GM18867 (cell line): ENCODE measurements around the gene POLR2H.
"Not testable (repeated sequence)": the region's sequence is repeated elsewhere in the genome, so short reads cannot be mapped to it uniquely, and the experiment has no call there.

Experiments
- ATAC-seq: cut with Tn5 transposase; IDR thresholded peaks from one replicate; pipeline ENCODE4 v1.9.1; 2021; ENCODE audit warnings: mild to moderate bottlenecking, moderate library complexity; ENCODE audit not compliant: unreplicated experiment

The POLR2H gene

DNA sequence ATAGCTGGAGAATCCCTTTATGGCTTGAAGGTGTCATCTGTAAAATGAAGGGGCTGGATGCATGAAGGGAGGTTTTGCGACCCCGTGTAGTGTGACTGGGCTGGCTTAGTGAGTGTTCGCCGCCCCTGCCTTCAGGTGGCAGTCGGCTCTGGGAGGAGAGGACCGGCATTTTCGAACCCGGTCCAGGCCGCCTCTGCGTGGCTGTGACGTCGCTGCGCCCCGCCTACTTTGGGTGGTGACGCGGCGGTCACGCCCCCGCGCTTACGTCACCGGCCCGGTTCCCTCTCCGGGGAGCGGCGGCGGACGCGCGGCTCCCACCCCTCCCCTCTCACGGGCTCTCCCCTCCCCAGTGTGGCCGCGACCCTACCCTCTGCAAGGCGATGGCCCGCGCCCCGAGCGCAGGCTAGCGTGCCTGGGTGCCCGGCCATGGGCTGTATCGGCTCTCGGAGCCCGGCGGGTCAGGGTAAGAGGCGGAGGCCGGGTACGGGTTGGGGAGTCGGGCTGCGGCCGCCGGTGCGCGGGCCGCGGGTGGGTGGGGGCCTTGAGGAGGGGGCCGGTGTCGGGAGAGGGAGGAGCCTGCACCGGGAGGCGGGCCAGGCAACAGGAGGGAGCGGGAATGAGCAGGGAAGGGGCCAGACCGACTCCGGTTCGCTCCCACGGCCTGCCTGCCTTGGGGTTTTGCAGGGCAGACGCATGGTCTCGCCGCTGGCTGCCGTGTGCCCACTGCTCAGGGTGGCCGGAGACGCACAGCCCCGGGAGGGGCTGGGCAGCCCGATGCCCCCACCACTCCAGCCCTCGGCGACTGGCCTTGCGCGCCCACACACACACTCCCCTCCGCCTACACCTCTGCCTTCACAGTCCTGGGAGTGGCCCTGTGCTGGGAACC lies 25.6 kb upstream of the POLR2H start:
- peak; percentile 77 for ATAC-seq

DNA sequence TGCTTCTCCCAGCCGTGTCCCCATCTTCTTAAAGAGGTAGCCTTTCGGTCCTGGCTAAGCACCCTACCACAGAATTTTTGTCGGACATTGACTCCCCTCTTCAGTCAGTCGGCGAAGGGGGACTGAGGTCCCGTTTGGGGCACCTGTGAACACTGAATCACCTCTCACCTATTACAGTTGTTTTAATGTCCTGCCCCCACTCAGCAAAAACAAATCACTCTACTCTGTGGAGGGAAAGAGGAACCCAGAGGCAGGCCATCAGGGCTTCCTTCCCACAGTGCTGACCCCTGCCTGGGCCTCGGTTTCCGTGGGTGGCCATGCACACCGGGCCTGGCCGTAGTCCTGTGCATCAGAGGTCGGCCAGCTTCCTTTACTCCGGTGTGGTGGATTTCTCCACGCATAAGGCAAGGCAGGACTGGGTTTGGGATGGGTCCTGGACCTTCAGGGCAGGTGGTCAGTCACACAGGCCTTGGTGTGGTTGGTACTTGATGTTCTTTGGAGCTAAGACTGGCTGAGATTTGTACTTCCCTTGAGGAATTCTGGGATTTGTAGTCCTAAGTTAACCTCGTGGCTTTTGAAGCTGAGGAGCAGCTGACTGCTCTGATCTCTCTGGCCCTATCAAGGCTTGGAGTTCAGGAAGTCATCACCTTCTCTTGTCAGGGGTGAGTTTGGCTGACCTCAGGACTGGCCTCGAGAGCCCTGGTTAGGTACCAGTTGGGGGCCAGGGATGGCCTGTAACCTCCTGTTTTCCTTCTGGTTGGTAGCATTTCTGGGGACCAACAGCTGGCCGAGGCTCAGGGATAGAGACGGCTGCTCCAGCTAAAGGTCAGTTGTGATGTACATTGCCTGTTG lies 24.7 kb upstream of the POLR2H start:
- ATAC-seq, result no peak

DNA sequence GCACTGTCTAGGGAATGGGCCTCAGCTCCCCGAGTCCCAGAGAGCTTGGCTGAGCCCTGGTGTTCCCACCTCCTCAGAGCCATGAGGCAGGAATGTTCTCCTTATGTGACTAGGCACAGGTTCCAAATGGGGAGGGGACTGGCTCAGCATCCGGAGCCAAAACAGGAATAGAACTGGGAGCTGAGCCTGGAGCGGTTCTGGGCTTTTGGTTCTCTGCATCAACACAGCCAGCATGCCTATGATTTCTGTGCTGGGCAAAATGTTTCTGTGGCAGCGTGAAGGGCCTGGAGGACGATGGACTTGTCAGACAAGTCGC lies 24.2 kb upstream of the POLR2H start, which contains the start of gene FAM131A:
FAM131A (plus strand) TSS at position 202 of the 316 bp plus-strand sequence; CDS start at position 233, 31 bp downstream.
- no peak for ATAC-seq

DNA sequence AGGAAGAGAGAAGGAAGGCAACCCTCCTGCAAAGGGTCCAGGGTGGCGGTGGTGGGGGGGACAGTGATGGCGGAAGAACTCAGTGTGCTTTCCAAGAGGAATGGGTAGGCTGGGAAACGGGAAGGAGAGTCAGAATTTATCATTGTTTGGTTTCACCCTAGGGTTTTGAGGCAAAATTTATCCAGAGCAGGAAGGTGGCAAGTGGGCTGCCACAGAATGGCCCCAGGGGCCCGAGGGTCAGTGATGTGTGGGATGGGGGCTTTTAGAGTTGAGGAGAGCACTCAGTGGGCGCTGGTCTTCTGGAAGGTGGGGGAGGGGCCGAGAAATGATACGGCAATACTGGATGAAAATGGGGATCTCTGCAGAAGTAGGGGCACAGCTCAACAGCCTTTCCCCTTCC lies 23.5 kb upstream of the POLR2H start:
- no peak for ATAC-seq

DNA sequence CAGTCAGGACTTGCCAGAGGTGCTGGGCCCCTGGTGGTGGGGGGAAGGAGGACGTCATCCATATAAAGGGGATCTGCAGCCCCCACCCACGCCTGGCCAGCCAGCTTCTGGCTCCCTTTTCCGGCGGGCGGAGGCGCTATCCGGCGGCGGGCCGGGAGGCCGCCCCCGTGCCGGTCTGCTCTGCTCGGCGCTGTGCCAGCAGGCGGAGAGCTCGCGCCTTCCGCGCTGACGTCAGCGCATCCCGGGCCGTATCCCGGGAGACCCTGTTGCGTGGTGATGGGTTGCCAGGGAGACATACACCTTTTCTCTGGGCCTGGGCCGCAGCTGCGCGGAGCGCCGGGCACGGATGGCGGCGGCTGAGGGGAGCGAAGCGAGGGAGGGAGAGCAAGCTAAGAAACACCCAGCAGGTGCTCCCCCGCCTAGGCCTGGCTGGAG lies 23.0 kb upstream of the POLR2H start:
- no peak for ATAC-seq

DNA sequence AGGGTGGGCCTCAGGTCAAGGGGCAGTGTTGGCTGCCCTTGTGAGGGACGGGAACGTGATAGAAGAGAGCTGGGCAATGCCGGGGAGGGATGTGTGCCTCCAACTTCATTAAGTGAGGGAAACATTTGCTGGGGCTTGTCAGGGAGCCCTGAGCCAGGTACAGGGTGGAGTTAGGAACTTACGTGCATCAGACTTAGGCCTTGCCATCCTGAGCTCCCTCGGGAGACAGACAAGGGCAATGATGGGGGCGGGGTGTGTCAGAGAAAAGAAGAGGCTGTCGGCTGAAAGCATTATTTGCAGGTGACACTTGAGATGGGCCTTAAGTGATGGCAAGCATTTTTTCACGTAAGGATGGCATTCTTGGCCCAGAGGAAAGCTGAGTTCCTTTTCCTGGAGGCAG lies 22.5 kb upstream of the POLR2H start:
- ATAC-seq, result no peak

DNA sequence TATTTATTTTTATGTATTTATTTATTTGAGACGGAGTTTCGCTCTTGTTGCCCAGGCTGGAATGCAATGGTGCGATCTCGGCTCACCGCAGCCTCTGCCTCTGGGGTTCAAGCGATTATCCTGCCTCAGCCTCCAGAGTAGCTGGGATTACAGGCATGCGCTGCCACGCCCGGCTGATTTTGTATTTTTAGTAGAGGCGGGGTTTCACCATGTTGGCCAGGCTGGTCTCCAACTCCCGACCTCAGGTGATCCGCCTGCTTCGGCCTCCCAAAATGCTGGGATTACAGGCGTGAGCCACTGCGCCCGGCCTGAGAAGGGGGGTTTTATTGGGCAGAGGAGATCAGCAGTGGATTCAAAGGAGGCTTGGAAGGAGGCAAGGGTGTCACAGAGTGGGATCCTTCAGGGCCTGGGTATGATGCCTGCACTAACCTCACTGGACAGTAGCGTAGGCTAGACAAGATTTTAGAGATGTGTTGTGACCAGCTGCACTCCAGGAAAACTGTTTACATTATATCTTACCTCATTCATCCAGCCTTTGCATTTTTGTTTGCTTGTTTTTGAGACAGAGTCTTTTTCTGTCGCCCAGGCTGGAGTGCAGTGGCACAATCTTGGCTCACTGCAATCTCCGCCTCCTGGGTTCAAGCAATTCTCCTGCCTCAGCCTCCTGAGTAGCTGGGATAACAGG lies 21.9 kb upstream of the POLR2H start:
- not testable (repeated sequence) for ATAC-seq

DNA sequence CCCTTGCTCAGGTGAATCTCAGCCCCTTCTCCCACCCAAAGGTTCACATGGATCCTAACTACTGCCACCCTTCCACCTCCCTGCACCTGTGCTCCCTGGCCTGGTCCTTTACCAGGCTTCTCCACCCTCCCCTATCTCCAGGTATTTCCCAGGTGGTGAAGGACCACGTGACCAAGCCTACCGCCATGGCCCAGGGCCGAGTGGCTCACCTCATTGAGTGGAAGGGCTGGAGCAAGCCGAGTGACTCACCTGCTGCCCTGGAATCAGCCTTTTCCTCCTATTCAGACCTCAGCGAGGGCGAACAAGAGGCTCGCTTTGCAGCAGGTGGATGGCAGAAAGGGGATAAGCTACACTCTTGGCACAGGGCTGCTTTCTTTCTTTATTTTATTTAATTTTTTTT lies 19.6 kb upstream of the POLR2H start:
- ATAC-seq, result no peak

DNA sequence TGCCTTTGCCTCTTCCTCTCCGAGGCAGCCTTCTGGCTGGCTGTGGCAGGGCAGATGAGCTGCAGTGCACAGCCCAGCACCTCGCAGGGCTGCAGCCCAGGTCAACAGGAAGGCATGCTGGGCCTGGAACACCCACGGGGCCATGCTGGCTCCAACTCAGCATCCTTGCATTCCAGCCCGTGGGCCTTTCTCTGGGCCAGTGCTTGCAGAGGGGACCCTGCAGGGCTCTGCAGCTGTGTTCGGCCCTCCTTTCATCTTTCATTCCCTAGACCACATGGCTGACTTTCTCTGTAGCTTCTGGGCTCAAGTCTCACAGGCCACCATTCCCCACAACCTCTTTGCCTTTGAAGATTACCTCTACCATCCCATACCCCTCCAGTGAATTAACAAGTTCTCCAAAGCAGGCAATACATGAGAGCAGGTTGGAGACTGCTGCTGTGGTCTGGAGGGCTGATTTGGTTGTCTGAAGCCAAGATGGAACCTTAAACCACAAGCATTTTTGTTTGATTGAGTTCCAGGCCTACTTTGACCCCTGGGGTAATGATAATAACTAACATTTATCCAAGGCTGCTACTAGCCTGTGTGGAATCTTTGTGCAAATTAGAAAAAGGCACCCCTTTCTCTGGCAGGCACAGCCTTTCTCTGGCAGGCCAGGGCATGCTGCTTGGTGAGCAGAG lies 18.2 kb upstream of the POLR2H start:
- no peak for ATAC-seq

DNA sequence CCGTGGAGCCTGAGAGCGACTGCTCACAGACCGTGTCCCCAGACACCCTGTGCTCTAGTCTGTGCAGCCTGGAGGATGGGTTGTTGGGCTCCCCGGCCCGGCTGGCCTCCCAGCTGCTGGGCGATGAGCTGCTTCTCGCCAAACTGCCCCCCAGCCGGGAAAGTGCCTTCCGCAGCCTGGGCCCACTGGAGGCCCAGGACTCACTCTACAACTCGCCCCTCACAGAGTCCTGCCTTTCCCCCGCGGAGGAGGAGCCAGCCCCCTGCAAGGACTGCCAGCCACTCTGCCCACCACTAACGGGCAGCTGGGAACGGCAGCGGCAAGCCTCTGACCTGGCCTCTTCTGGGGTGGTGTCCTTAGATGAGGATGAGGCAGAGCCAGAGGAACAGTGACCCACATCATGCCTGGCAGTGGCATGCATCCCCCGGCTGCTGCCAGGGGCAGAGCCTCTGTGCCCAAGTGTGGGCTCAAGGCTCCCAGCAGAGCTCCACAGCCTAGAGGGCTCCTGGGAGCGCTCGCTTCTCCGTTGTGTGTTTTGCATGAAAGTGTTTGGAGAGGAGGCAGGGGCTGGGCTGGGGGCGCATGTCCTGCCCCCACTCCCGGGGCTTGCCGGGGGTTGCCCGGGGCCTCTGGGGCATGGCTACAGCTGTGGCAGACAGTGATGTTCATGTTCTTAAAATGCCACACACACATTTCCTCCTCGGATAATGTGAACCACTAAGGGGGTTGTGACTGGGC lies 16.8 kb upstream of the POLR2H start:
- no peak for ATAC-seq

DNA sequence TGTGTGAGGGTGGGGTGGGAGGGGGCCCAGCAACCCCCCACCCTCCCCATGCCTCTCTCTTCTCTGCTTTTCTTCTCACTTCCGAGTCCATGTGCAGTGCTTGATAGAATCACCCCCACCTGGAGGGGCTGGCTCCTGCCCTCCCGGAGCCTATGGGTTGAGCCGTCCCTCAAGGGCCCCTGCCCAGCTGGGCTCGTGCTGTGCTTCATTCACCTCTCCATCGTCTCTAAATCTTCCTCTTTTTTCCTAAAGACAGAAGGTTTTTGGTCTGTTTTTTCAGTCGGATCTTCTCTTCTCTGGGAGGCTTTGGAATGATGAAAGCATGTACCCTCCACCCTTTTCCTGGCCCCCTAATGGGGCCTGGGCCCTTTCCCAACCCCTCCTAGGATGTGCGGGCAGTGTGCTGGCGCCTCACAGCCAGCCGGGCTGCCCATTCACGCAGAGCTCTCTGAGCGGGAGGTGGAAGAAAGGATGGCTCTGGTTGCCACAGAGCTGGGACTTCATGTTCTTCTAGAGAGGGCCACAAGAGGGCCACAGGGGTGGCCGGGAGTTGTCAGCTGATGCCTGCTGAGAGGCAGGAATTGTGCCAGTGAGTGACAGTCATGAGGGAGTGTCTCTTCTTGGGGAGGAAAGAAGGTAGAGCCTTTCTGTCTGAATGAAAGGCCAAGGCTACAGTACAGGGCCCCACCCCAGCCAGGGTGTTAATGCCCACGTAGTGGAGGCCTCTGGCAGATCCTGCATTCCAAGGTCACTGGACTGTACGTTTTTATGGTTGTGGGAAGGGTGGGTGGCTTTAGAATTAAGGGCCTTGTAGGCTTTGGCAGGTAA lies 16.0 kb upstream of the POLR2H start:
- ATAC-seq, result no peak

DNA sequence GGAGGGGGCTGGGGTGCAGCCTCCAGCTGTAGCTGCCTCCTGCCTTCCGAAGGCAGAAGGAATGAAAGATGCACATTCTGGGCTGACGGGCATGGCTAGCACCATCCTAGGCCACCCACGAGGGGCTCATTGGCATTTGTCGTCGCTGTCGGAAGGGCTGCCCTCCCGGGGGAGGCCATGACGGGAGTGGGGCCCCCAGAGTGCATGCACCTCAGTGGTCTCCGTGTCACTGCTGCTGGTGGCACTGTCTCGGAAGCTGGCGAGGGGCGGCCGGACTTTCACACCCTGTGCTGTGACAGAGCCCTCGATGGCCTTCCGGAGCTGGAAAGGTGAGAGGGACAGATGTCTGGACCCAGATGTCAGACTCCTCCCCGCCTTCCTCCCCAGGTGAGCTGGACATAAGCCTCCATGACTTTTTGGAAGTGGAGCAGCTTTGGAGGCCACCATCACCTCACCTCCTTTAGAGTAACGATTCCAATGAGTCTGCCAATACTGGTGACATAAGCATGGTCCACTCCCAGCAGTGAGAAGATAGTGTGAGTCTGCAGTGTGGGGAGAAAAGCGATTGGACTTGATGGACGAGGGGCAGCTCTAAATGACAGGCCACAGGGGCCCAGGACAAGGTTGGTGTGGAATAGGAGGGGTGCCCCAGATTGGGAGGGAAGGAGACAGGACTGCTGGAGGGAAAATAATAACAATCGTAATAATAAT lies 14.9 kb upstream of the POLR2H start:
- ATAC-seq, result no peak

DNA sequence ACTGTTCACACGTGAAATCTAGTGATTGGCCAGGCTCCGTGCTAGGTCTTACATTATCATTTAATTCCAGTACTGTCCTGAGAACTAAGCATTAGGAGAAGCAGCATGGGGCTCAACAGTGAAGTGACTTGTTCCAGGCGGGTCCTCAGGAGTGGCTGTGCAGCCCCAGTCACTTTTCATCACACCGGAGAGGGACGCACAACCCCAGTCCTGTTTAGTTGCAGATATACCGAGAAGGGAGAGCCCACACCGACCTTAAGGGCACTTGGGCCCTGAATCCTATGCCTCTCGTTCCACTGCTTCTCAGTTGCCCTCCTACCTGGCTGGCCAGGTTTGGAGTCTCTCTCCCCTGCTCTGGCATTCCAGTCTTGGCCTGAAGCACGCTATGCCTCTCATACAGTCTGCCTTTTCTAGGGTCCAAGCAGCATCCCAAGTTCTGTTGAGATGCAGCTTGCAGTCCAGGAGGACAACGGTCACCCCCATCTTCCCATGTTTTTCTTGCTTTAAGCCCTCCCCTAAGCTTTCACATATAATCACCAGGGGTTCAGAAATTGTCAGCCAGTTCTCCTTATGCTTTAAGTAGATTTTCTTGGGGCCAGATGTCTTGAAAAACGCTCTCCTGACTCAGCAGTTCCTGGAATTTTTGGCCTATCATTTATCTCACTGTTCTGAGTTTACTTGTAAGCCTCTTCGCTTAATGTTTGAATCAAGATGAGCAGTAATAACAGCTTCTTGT lies 14.0 kb upstream of the POLR2H start:
- no peak for ATAC-seq

DNA sequence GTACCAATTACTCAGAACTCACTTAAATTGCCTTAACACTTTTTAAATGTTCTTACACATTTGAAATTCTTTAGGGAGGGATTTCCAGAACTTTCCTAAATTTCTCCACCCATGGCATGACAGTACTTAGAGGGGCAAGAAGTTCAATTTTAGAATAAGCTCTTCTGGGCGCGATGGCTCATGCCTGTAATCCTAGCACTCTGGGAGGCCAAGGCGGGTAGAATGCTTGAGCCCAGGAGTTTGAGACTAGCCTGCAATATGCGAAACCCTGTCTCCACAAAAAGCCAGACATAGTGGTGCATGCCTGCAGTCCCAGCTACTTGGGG lies 13.5 kb upstream of the POLR2H start:
- no peak for ATAC-seq

DNA sequence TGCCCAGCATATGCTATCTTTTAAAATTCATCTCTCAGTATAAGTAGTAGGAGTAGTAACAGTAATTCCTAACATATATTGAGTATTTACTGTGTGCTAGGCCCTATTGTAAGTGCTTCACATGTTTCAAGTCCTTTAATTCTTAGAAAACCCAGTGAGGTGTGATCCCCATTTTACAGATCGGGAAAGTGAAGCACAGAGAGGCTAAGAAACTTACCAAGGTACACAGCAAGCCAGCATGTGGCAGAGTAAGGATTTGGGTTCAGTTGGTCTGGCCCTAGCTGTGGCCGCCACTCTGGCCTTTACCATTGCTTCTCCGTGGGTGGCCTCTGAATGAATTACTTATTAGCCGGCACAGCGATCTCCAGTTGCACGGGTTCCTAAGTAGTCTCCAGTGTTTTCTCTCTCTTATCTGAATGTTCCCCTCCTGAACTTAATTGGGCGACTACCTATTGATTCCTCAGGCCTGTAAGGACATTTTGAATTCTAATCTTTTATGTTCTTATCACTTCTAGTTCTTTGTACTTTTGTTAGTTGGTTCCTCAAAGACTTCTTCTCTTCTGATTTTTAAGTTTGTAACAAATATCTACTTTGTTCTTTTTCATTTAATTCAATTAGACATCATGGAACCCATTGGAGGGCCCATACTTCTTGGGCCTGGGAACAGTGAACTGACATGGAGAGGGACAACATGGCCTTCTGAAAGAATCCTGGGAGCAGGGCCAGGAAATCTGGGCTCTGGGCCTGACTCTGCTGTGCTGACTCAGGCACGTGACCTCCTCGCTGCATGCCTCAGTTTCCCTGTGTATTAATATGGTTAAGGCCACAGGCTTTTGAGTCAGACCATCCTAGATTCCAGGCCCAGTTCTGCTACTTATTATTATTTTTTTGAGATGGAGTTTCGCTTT lies 11.7 kb upstream of the POLR2H start:
- ATAC-seq, result no peak

DNA sequence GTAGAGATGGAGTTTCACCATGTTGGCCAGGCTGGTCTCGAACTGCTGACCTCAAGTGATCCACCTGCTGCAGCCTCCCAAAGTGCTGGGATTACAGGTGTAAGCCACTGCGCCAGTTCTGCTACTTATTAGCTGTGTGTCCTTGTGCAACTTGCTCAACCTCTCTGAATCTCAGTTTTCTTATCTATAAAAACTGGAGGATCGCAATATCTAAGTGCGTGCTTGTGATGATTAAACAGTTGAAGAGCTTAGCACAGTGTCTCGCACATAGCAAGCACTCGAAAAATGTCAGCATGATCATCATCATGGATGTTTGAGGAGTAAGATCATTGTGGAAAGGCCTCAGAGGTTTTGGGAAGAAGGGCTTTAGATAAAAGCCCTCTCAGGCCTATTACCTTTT lies 10.9 kb upstream of the POLR2H start:
- no peak for ATAC-seq

DNA sequence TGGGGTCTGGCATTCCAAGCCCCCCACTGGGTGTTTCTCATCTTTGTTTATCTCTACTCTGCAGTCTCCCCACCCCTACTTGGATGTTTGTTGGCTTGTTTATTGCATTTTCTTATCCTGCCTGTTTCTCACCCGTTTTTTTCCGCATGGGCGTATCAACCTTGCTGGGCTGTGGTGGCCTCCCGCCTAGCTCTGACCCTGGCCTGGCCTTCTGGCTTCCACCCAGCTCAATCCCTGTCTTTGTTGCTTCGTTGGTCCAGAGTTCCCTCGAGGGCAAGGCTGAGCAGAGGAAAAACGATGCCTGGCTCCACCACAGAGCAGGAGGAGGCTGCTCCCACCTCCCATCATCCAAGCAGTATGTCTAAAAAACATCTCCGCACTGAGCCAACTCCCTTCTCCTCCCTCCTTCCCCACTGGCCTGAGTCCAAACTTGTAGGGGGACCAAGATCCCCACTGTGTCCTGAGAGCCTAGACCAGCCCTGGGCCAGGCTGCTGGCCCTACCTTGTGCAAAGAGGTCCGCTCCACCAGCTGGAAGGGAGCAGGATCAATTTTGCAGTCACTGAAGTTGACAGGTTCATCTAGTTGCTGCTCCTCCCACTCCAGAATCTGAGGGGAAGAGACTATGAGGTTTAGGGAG lies 9.9 kb upstream of the POLR2H start:
- no peak for ATAC-seq
